Measurements from ENCODE around the gene KRTAP20-4.

KRTAP20-4 gene

GRCh38 chr21:30628109-30628508, 7.7 kb downstream of the KRTAP20-4 start:
- no peaks in the 10 kb centered on the region for H3K4me1 Mint-ChIP-seq
- H3K9me3 Mint-ChIP-seq = peaks cover 42% of the 10 kb centered on the region
- no peak overlapping the region for H3K4me3 Mint-ChIP-seq
- H3K36me3 Mint-ChIP-seq (ENCODE audit: low read depth) = no peaks in the 10 kb centered on the region
- H3K27me3 Mint-ChIP-seq (ENCODE audit: low read depth, poor library complexity) = no peaks in the 10 kb centered on the region
- H3K27ac Mint-ChIP-seq = no peak overlapping the region
- no peak for DNase-seq
- no peak for TF ChIP-seq CTCF (IDR thresholded peaks at IDR 0.05)

GRCh38 chr21:30629200-30629599, 8.8 kb downstream of the KRTAP20-4 start:
- Mint-ChIP-seq H3K36me3 (ENCODE audit: low read depth) (no peaks in the 10 kb centered on the region), H3K4me3 (no peak overlapping the region), H3K27me3 (ENCODE audit: low read depth, poor library complexity) (no peaks in the 10 kb centered on the region), H3K4me1 (no peaks in the 10 kb centered on the region), H3K9me3 (peaks cover 34% of the 10 kb centered on the region), H3K27ac (no peak overlapping the region)
- no peak for TF ChIP-seq CTCF (IDR thresholded peaks at IDR 0.05)
- no peak for DNase-seq

- Mint-ChIP-seq H3K27me3 (ENCODE audit: low read depth, poor library complexity) (peaks cover 8% of the 10 kb centered on the region), H3K9me3 (peaks cover 13% of the 10 kb centered on the region), H3K4me1 (no peaks in the 10 kb centered on the region), H3K27ac (no peak within 1 kb of the TSS), H3K36me3 (ENCODE audit: low read depth) (no peaks in the 10 kb centered on the region), H3K4me3 (no peak within 1 kb of the TSS)
- DNase-seq = no peak
- TF ChIP-seq CTCF (IDR thresholded peaks at IDR 0.05) = no peak
Observed at GRCh38 chr21:30634906-30635305, 14.5 kb downstream of the KRTAP20-4 start, which contains the start of gene KRTAP20-2. KRTAP20-2 (plus strand) TSS chr21:30635206; CDS start chr21:30635264, 58 bp downstream.

GRCh38 chr21:30638686-30639085, 18.3 kb downstream of the KRTAP20-4 start:
- Mint-ChIP-seq H3K9me3 (peaks cover 23% of the 10 kb centered on the region), H3K4me3 (no peak overlapping the region), H3K27ac (no peak overlapping the region), H3K36me3 (ENCODE audit: low read depth) (no peaks in the 10 kb centered on the region), H3K4me1 (no peaks in the 10 kb centered on the region), H3K27me3 (ENCODE audit: low read depth, poor library complexity) (peaks cover 8% of the 10 kb centered on the region)
- TF ChIP-seq CTCF (IDR thresholded peaks at IDR 0.05) = no peak
- no peak for DNase-seq

- Mint-ChIP-seq H3K4me3 (no peak within 1 kb of the TSS), H3K27ac (no peak within 1 kb of the TSS), H3K36me3 (ENCODE audit: low read depth) (no peaks in the 10 kb centered on the region), H3K9me3 (peaks cover 42% of the 10 kb centered on the region), H3K27me3 (ENCODE audit: low read depth, poor library complexity) (peaks cover 5% of the 10 kb centered on the region), H3K4me1 (no peaks in the 10 kb centered on the region)
- no peak for TF ChIP-seq CTCF (IDR thresholded peaks at IDR 0.05)
- DNase-seq = no peak
Observed at GRCh38 chr21:30642564-30642963, 22.1 kb downstream of the KRTAP20-4 start, which contains the start of gene KRTAP20-3. KRTAP20-3 (plus strand) TSS chr21:30642864.

- H3K27ac Mint-ChIP-seq = no peak overlapping the region
- H3K36me3 Mint-ChIP-seq (ENCODE audit: low read depth) = no peaks in the 10 kb centered on the region
- H3K4me1 Mint-ChIP-seq = no peaks in the 10 kb centered on the region
- no peaks in the 10 kb centered on the region for H3K27me3 Mint-ChIP-seq (ENCODE audit: low read depth, poor library complexity)
- no peak overlapping the region for H3K4me3 Mint-ChIP-seq
- no peak for TF ChIP-seq CTCF (IDR thresholded peaks at IDR 0.05)
- no peak for DNase-seq
- H3K9me3 Mint-ChIP-seq = peaks cover 35% of the 10 kb centered on the region
Observed at GRCh38 chr21:30646904-30647414, 26.5 kb downstream of the KRTAP20-4 start.
